HL-60 (cell line): ENCODE results near the gene RBM38.

Source experiments
- DNase-seq, 2 experiments: peaks; one replicate each; pipeline ENCODE4 v3.0.0-alpha.2; 2010 to 2020; ENCODE audit warnings: low read depth in 1 of 2, low spot score in 1 of 2
- H3K27ac ChIP-seq: fragments of 250-450 bp; sonication (Bioruptor Pico); replicated peaks from 2 replicates; pipeline ENCODE4 v1.5.1; 2020; ENCODE audit warnings: mild to moderate bottlenecking, moderate library complexity
- H3K27me3 ChIP-seq: fragments of 250-450 bp; sonication (Bioruptor Pico); 2 replicates; pipeline ENCODE4 v1.5.1; 2021; ENCODE audit warnings: mild to moderate bottlenecking, moderate library complexity; ENCODE audit not compliant: insufficient read depth, poor library complexity, severe bottlenecking
- H3K4me3 ChIP-seq: replicated peaks from 2 replicates; pipeline ENCODE4 v1.5.1; 2011; ENCODE audit warnings: mild to moderate bottlenecking, control low read depth, low read length; ENCODE audit not compliant: insufficient read depth
- GABPA ChIP-seq: IDR thresholded peaks from 2 replicates; pipeline ENCODE4 v1.6.1; 2012; ENCODE audit warnings: low read depth
- POLR2AphosphoS5 ChIP-seq: IDR thresholded peaks from 2 replicates; pipeline ENCODE4 v1.6.1; 2012; ENCODE audit warnings: low read depth
- SPI1 ChIP-seq: IDR thresholded peaks from 2 replicates; pipeline ENCODE4 v1.6.1; 2012; ENCODE audit warnings: low read depth, mild to moderate bottlenecking, borderline replicate concordance
- TF ChIP-seq, protein P1 (sequence below): IDR thresholded peaks from one replicate; pipeline ENCODE4 v1.5.1; 2011; ENCODE audit warnings: low read length, control low read depth, inconsistent platforms; ENCODE audit not compliant: insufficient read depth
- TF ChIP-seq, protein P2 (sequence below): IDR thresholded peaks from 2 replicates; pipeline ENCODE4 v1.6.1; 2012; ENCODE audit warnings: low read depth; ENCODE audit not compliant: insufficient replicate concordance

RBM38 gene

DNA sequence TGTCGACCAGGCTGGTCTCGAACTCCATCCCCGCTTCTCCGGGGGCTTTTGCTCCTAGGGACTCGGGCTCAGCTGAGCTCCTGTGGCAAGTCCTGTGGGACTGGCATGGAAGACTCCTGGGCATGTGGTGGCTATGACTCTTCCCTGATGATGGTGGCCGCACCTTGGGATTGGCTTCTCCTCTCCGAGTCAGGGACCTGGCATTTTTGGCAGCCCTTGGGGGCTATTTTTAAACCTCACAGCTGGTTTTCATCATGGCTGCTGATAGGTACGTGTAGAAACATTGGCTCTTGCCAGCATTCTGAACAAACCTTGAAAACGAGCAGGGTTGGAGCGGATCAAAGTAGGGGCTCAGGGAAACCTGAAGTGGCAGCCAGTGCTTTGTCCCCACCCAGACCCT lies 54.1 kb downstream of the RBM38 start:
- Histone ChIP-seq H3K27me3 (no peaks in the 10 kb centered on the region), H3K27ac (no peak overlapping the region), H3K4me3 (no peak overlapping the region)
- TF ChIP-seq POLR2AphosphoS5 (no peak), GABPA (no peak), SPI1 (no peak)
- TF ChIP-seq, protein P1, sequence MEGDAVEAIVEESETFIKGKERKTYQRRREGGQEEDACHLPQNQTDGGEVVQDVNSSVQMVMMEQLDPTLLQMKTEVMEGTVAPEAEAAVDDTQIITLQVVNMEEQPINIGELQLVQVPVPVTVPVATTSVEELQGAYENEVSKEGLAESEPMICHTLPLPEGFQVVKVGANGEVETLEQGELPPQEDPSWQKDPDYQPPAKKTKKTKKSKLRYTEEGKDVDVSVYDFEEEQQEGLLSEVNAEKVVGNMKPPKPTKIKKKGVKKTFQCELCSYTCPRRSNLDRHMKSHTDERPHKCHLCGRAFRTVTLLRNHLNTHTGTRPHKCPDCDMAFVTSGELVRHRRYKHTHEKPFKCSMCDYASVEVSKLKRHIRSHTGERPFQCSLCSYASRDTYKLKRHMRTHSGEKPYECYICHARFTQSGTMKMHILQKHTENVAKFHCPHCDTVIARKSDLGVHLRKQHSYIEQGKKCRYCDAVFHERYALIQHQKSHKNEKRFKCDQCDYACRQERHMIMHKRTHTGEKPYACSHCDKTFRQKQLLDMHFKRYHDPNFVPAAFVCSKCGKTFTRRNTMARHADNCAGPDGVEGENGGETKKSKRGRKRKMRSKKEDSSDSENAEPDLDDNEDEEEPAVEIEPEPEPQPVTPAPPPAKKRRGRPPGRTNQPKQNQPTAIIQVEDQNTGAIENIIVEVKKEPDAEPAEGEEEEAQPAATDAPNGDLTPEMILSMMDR, result no peak
- TF ChIP-seq, protein P2, sequence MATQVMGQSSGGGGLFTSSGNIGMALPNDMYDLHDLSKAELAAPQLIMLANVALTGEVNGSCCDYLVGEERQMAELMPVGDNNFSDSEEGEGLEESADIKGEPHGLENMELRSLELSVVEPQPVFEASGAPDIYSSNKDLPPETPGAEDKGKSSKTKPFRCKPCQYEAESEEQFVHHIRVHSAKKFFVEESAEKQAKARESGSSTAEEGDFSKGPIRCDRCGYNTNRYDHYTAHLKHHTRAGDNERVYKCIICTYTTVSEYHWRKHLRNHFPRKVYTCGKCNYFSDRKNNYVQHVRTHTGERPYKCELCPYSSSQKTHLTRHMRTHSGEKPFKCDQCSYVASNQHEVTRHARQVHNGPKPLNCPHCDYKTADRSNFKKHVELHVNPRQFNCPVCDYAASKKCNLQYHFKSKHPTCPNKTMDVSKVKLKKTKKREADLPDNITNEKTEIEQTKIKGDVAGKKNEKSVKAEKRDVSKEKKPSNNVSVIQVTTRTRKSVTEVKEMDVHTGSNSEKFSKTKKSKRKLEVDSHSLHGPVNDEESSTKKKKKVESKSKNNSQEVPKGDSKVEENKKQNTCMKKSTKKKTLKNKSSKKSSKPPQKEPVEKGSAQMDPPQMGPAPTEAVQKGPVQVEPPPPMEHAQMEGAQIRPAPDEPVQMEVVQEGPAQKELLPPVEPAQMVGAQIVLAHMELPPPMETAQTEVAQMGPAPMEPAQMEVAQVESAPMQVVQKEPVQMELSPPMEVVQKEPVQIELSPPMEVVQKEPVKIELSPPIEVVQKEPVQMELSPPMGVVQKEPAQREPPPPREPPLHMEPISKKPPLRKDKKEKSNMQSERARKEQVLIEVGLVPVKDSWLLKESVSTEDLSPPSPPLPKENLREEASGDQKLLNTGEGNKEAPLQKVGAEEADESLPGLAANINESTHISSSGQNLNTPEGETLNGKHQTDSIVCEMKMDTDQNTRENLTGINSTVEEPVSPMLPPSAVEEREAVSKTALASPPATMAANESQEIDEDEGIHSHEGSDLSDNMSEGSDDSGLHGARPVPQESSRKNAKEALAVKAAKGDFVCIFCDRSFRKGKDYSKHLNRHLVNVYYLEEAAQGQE, result no peak
- no peak for DNase-seq

DNA sequence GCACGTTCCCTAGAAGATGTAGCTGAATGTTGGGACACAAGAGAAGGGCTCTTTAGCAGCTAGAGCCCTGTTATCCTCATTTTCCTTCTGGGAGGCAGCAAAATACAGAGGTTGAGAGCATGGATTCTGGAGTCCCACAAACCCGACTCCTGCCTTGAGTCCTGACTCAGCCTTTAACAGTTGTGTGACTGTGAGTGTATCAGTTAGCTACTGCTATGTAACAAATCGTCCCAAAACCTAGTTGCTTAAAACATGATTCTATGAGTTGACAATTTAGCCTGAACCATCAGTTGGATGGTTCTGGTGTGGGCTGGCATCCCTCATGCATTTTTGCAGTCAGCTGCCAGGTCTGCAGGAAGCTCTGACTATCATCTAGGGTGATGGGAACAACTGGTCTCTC lies 54.6 kb downstream of the RBM38 start:
- DNase-seq, result no peak
- Histone ChIP-seq H3K27ac (no peak overlapping the region), H3K27me3 (no peaks in the 10 kb centered on the region), H3K4me3 (no peak overlapping the region)
- TF ChIP-seq, protein P1, result no peak
- TF ChIP-seq POLR2AphosphoS5 (no peak), GABPA (no peak), SPI1 (no peak)
- TF ChIP-seq, protein P2, result no peak

DNA sequence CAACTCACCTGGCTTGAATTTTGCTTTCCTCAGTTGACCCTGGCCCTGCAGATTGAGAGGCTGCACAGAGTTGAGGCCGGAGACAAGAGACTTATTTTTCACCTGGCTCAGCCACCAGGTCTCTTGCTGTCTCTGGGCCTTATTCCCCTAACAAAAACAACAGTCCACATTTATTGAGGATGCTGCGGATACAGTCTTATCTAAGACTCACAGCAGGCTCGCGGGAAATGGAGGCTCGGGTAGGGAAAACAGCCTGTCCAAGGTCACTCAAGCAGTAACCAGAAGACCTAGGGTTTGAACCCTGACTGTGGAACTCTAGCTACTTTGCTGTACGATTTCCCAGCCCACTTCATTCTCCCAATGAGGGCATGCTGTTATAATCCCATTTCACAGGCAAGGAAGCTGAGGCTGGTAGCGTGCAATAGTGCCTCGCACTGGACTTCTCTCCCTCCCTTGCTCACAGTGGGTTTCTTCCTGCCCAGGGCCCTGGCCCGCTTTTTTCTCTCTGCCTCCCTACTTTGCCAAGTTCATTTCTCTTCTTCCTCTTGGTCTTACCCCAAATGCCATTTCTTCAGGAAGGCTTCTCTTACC lies 57.7 kb downstream of the RBM38 start:
- TF ChIP-seq, protein P2, result no peak
- TF ChIP-seq POLR2AphosphoS5 (no peak), SPI1 (no peak), GABPA (no peak)
- TF ChIP-seq, protein P1, result no peak
- H3K4me3 ChIP-seq, result no peak overlapping the region
- DNase-seq, result no peak
- H3K27me3 ChIP-seq, result no peaks in the 10 kb centered on the region
- H3K27ac ChIP-seq, result 0 out of 2 replicates have a peak overlapping the region, but pooled peaks have one; percentile 0
